ENCODE measurements around the gene SLC39A11.

SLC39A11 gene

GRCh38 chr17:72872396-72872795, 220.1 kb downstream of the SLC39A11 start:
- H3K4me2 ChIP-seq = no peak overlapping the region
- H2AFZ ChIP-seq (ENCODE audit: low read depth) = no peak overlapping the region
- no peak overlapping the region for H3K27ac ChIP-seq
- no peak for TF ChIP-seq CTCF (conservative IDR thresholded peaks at IDR 0.05; ENCODE audit: low read depth, low read length)
- no peaks in the 10 kb centered on the region for H3K79me2 ChIP-seq (ENCODE audit: insufficient read depth, low read depth)
- H4K20me1 ChIP-seq (ENCODE audit: insufficient read depth) = no peaks in the 10 kb centered on the region
- H3K4me1 ChIP-seq (ENCODE audit: low read depth, poor library complexity, severe bottlenecking) = no peaks in the 10 kb centered on the region
- no peaks in the 10 kb centered on the region for H3K27me3 ChIP-seq (ENCODE audit: insufficient read depth, low read depth)
- no peak overlapping the region for H3K9ac ChIP-seq
- no peak overlapping the region for H3K4me3 ChIP-seq (IDR thresholded peaks at IDR 0.05; ENCODE audit: insufficient read depth, low read depth, low read length)
- no peaks in the 10 kb centered on the region for H3K36me3 ChIP-seq (ENCODE audit: insufficient read depth)

GRCh38 chr17:72870367-72870985, 222.0 kb downstream of the SLC39A11 start:
- H3K4me3 ChIP-seq (IDR thresholded peaks at IDR 0.05; ENCODE audit: insufficient read depth, low read depth, low read length) = no peak overlapping the region
- TF ChIP-seq CTCF (conservative IDR thresholded peaks at IDR 0.05; ENCODE audit: low read depth, low read length) = no peak
- H3K36me3 ChIP-seq (ENCODE audit: insufficient read depth) = no peaks in the 10 kb centered on the region
- no peak overlapping the region for H3K27ac ChIP-seq
- H3K27me3 ChIP-seq (ENCODE audit: insufficient read depth, low read depth) = no peaks in the 10 kb centered on the region
- H3K79me2 ChIP-seq (ENCODE audit: insufficient read depth, low read depth) = no peaks in the 10 kb centered on the region
- peaks cover 6% of the 10 kb centered on the region for H3K4me1 ChIP-seq (ENCODE audit: low read depth, poor library complexity, severe bottlenecking)
- H2AFZ ChIP-seq (ENCODE audit: low read depth) = no peak overlapping the region
- H3K4me2 ChIP-seq = no peak overlapping the region
- H4K20me1 ChIP-seq (ENCODE audit: insufficient read depth) = no peaks in the 10 kb centered on the region
- H3K9ac ChIP-seq = no peak overlapping the region

- no peak overlapping the region for H3K4me3 ChIP-seq (IDR thresholded peaks at IDR 0.05; ENCODE audit: insufficient read depth, low read depth, low read length)
- H4K20me1 ChIP-seq (ENCODE audit: insufficient read depth) = no peaks in the 10 kb centered on the region
- no peaks in the 10 kb centered on the region for H3K79me2 ChIP-seq (ENCODE audit: insufficient read depth, low read depth)
- no peak overlapping the region for H3K4me2 ChIP-seq
- H3K27ac ChIP-seq = no peak overlapping the region
- H3K36me3 ChIP-seq (ENCODE audit: insufficient read depth) = no peaks in the 10 kb centered on the region
- no peak overlapping the region for H2AFZ ChIP-seq (ENCODE audit: low read depth)
- no peaks in the 10 kb centered on the region for H3K27me3 ChIP-seq (ENCODE audit: insufficient read depth, low read depth)
- peaks cover 6% of the 10 kb centered on the region for H3K4me1 ChIP-seq (ENCODE audit: low read depth, poor library complexity, severe bottlenecking)
- TF ChIP-seq CTCF (conservative IDR thresholded peaks at IDR 0.05; ENCODE audit: low read depth, low read length) = no peak
- H3K9ac ChIP-seq = no peak overlapping the region
These were observed 222.9 kb downstream of the SLC39A11 start for GRCh38 chr17:72869630-72870029.

- no peaks in the 10 kb centered on the region for H3K36me3 ChIP-seq (ENCODE audit: insufficient read depth)
- no peaks in the 10 kb centered on the region for H4K20me1 ChIP-seq (ENCODE audit: insufficient read depth)
- H3K4me1 ChIP-seq (ENCODE audit: low read depth, poor library complexity, severe bottlenecking) = peaks cover 6% of the 10 kb centered on the region
- no peaks in the 10 kb centered on the region for H3K27me3 ChIP-seq (ENCODE audit: insufficient read depth, low read depth)
- no peak overlapping the region for H2AFZ ChIP-seq (ENCODE audit: low read depth)
- no peak overlapping the region for H3K4me2 ChIP-seq
- TF ChIP-seq CTCF (conservative IDR thresholded peaks at IDR 0.05; ENCODE audit: low read depth, low read length) = no peak
- H3K9ac ChIP-seq = no peak overlapping the region
- H3K79me2 ChIP-seq (ENCODE audit: insufficient read depth, low read depth) = no peaks in the 10 kb centered on the region
- H3K27ac ChIP-seq = no peak overlapping the region
- H3K4me3 ChIP-seq (IDR thresholded peaks at IDR 0.05; ENCODE audit: insufficient read depth, low read depth, low read length) = no peak overlapping the region
These were observed 226.5 kb downstream of the SLC39A11 start for GRCh38 chr17:72865954-72866353.
